Superior temporal gyrus (tissue), 1 donor: Measurements from ENCODE around the gene C1orf105.
"Not testable (repeated sequence)": the region's sequence is repeated elsewhere in the genome, so short reads cannot be mapped to it uniquely, and the experiment has no call there.

Source experiments
- DNase-seq: peaks from one replicate; pipeline ENCODE4 v3.0.0-alpha.2; 2016; ENCODE audit errors: extremely low spot score

C1orf105 gene

GRCh38 chr1:172427191-172427590 lies 6.7 kb downstream of the C1orf105 start:
- DNase-seq, result no peak

GRCh38 chr1:172429331-172430127 lies 9.0 kb downstream of the C1orf105 start:
- peak; percentile 88 for DNase-seq

DNA sequence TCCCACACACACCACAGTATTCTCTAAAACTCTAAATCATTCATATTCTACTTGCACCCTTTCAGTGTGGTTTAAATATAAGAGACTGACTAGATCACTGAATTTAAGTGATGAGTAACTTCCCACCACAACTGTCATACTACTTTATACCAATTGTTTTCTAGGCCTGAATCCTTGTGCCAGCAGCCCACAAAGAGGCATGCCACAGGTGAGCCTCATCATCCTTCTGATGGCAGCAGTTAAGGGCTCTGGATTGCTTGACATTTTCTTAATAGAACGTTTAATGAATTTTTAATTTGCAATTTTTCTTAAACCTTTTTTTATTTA lies 9.6 kb downstream of the C1orf105 start:
- no peak for DNase-seq

GRCh38 chr1:172431204-172431603 lies 10.7 kb downstream of the C1orf105 start:
- DNase-seq, result no peak

GRCh38 chr1:172431721-172432192 lies 11.3 kb downstream of the C1orf105 start:
- DNase-seq, result no peak

DNA sequence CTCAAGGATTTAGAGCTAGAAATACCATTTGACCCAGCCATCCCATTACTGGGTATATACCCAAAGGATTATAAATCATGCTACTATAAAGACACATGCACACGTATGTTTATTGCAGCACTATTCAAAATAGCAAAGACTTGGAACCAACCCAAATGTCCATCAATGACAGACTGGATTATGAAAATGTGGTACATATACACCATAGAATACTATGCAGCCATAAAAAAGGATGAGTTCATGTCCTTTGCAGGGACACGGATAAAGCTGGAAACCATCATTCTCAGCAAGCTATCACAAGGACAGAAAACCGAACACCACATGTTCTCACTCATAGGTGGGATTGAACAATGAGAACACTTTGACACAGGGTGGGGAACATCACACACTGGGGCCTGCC lies 16.7 kb downstream of the C1orf105 start:
- not testable (repeated sequence) for DNase-seq

DNA sequence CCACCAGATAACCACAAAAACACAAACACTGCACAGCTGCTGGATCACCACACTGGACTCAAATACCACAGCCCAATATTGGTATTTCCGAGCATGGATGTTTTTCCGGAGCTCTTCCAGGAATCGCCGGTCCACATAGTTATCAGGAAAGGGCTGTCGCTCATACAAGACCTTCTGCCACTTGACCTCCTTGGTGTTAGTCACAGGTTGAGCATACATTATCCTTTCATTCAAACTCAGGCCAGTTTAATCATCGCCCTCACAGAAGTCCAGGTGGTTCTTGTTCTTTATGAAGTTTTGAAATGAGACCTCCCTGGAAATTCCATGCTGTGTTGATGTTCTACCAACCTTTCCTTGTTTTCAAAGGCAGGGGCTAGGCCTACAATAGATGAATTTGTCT lies 21.9 kb downstream of the C1orf105 start:
- no peak for DNase-seq

GRCh38 chr1:172442843-172443565 lies 22.5 kb downstream of the C1orf105 start:
- DNase-seq, result peak; percentile 37

GRCh38 chr1:172443666-172444453 lies 23.4 kb downstream of the C1orf105 start, which contains the start of gene PIGC:
Gene PIGC (minus strand): TSS chr1:172444069. CDS start chr1:172442622, 1,447 bp downstream.
- DNase-seq, result peak; percentile 92

GRCh38 chr1:172446547-172446946 lies 26.1 kb downstream of the C1orf105 start:
- DNase-seq, result no peak

GRCh38 chr1:172447641-172448040 lies 27.2 kb downstream of the C1orf105 start:
- no peak for DNase-seq

DNA sequence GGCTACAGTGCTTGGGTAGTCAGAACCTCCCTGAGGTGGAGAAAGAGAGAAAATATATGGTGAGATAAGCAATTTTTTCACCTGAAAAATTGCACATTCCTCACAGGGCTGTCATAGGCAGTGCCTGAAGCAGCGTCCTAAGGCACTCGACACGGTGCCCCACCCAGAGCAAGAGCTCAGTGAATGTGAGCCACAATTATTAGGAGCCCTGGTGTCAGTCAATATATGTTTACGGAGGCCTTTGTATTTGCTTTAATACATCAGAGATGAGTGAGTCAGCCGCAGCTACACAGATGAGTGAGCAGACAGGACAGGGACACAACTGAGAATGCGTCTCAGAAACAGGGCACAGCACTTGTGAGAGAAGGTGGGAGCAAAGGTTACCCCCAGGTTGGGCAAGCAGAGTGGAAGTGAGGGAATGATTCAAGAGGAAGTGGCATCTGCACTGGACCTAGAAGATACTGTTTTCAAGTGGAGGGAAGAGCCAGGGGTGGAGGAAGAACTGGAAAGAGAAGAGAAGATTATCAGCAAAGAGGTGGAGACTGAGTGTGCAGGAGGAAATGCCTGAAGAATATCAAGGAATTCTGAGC lies 28.6 kb downstream of the C1orf105 start:
- no peak for DNase-seq

DNA sequence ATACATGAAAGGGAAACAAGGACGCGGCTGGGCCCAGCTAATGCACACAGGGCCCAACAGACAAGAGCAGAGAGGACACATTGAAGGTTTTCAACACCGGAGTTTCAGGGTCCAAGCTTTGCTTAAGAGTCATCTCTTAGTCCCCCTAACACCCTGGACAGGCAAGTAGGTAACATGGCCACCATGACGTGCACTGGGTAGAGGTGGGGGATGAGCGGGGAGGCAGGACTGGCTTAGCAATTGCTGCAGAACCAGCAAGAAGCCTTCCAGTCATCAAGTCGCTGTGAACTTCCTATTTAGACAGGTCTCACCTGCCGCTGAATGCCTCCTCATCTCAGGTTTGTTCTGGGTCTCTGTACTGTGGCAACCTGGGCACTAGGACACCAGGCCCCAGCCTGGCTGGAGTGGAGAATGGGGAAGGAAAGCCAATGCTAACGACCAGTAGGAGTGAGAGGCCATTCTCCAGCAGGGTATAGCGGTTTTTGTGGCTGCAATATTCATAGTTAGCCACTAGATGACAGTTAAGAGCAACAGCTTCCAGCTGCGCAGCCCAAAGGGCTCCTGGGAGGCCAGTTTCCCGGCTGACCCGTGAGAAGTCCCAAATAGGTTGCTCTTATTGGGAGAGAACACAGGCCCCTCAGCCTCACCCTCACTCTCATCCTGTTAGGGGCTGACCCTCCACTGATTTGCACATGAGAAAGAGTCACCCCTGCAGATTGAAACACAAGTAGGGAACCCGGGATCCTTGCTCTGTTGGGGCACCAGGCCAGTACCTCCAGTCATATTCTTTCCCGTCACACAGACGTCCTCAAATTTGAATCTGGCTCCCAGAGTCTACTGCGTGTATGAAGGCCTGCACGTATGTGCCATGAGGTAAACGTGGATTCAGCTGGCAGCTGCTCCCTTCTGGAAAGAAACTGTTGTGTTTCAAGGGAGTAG lies 29.4 kb downstream of the C1orf105 start:
- DNase-seq, result peak; percentile 64

DNA sequence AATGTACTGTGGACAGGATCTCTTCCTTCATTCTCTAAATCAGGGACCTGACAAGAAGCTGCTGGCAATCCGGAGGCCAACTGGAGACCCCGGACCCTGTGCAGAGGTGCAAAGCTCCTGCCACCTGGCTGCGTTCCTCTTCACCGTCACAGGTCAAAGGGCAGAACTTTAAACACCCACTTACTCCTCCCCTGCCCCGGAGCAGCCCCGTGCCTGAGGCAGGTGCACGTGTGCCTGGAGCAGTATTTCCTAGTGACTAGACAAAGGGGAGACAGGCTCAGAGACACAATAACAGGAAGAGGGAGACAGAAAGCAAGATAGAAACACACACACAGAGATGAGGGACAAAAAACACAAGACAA lies 30.0 kb downstream of the C1orf105 start:
- no peak for DNase-seq

GRCh38 chr1:172451002-172451443 lies 30.5 kb downstream of the C1orf105 start:
- DNase-seq, result no peak

- DNase-seq, result no peak
Observed at GRCh38 chr1:172452536-172453152, 32.2 kb downstream of the C1orf105 start.

DNA sequence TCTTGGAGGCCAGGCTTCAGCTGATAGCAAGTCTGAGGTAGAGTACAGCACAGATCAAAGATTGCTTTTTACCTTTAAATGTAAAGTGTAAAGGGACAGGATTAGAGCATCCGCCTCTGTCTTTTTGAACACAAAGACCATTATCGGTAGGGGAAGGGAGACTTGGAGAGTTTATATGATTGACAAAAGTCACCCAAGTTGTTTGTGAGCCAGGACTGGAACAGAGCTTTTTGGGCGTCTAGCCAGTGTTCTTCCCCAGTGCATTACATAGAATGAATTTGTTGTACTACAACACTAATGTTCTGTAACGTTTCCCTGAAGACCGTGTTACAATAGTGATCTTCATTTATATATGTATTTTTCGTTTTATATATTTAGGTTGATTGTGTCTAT lies 32.7 kb downstream of the C1orf105 start:
- DNase-seq, result no peak

DNA sequence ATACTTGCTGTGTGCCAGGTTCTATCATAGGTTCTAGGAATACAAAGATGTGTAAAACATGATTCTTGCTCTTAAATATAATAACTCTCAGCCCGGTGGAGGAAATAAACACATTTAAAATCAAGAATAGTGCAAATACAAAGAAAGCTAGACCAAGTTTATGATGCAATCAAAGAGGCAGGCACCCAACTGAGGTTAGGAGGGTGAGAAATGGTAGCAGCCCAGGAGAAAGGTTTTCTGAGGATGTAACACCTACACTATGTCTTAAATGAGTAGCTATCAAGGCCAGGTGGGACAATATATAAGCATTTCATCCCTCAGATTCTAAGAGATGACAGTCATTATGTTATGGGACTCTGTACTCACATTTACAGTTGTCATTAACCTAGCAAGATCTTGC lies 33.1 kb downstream of the C1orf105 start:
- no peak for DNase-seq

DNA sequence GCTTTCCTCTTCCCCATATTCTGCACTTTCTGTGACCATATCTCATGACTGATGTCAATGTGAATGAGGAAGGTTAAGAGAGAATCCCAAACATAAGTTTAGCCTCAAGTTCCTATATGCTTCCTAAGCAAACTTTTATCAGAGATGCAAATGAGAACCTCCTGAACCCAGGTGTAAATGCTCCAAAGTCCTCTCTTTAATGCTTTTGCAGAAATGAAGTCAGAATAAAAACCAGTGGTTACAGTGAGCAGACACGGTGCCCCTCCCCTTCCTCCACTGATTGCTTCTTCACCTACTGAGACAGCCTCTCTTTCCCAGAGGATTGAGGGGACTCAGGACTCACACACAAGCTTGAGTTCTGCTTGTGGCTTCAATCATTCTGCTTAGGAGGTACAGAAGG lies 35.0 kb downstream of the C1orf105 start:
- DNase-seq, result no peak

GRCh38 chr1:172456344-172456769 lies 35.9 kb downstream of the C1orf105 start:
- DNase-seq, result no peak
